H1 (cell line): ENCODE data around the gene CAPG. TPM values are rescaled to one million over a fixed set of nuclear protein-coding genes. Genes with fewer than 3 reads are reported as not detected.

Experiments
- CTCF ChIA-PET: fragments of 300-600 bp; sonication (Branson Sonifier 250); formaldehyde crosslinking; loops from one replicate; lab custom pipeline; 2021; ENCODE audit not compliant: partially characterized antibody; lab: Charles Lee
- POLR2A ChIA-PET: fragments of 300-600 bp; sonication (Branson Sonifier 250); formaldehyde crosslinking; loops from one replicate; lab custom pipeline; 2021; ENCODE audit warnings: inconsistent platforms; ENCODE audit not compliant: partially characterized antibody; lab: Charles Lee
- DNase-seq, 2 experiments: peaks; one replicate each; pipeline versions ENCODE4 v3.0.0 to v3.0.0-alpha.2; 2010 to 2022; ENCODE audit warnings: low spot score in 2 of 2, low read depth in 1 of 2, mixed read lengths in 1 of 2
- FAIRE-seq: peaks from 2 replicates; lab custom pipeline; 2011; peaks lifted over from hg19 to GRCh38; lab: Jason Lieb, UNC
- H2AFZ ChIP-seq: 2 replicates; pipeline ENCODE4 v1.8.1; 2012; ENCODE audit warnings: low read length, inconsistent platforms
- H2AK5ac ChIP-seq: 2 replicates; pipeline ENCODE4 v1.6.1; 2013; ENCODE audit warnings: low read depth, low read length
- H2BK120ac ChIP-seq: replicated peaks from 2 replicates; pipeline ENCODE3; 2013; ENCODE audit warnings: low read depth, low read length, inconsistent platforms
- H2BK12ac ChIP-seq: 2 replicates; pipeline ENCODE4 v1.6.1; 2013; ENCODE audit warnings: low read depth, low read length
- H2BK15ac ChIP-seq: 2 replicates; pipeline ENCODE4 v1.6.1; 2013; ENCODE audit warnings: low read length
- H2BK20ac ChIP-seq: 2 replicates; pipeline ENCODE4 v1.6.1; 2013; ENCODE audit warnings: low read length
- H2BK5ac ChIP-seq: 2 replicates; pipeline ENCODE4 v1.6.1; 2013; ENCODE audit warnings: low read depth, low read length
- H3K14ac ChIP-seq: 2 replicates; pipeline ENCODE4 v1.6.1; 2013; ENCODE audit warnings: inconsistent platforms; ENCODE audit not compliant: insufficient read length
- H3K18ac ChIP-seq: 2 replicates; pipeline ENCODE4 v1.6.1; 2013; ENCODE audit warnings: low read length; ENCODE audit errors: extremely low read depth
- H3K23ac ChIP-seq: 2 replicates; pipeline ENCODE4 v1.6.1; 2013; ENCODE audit warnings: inconsistent platforms; ENCODE audit not compliant: insufficient read length
- H3K23me2 ChIP-seq: 2 replicates; pipeline ENCODE4 v1.6.1; 2013; ENCODE audit warnings: low read depth, low read length
- H3K27ac ChIP-seq: 2 replicates; pipeline ENCODE4 v1.6.1; 2011; ENCODE audit warnings: low read depth, low read length, inconsistent platforms
- H3K27me3 ChIP-seq, 4 experiments: replicated peaks in 1 of 4; 1 replicate in 1 of 4; 2 replicates in 3 of 4; pipeline versions ENCODE4 v1.6.1 to v1.8.1; 2011 to 2013; ENCODE audit warnings: low read length in 3 of 4, mild to moderate bottlenecking in 3 of 4, inconsistent platforms in 2 of 4, mixed read lengths in 2 of 4, moderate library complexity in 1 of 4; ENCODE audit not compliant: control insufficient read depth in 3 of 4, insufficient read depth in 3 of 4; ENCODE audit errors: extremely low read depth in 1 of 4
- H3K36me3 ChIP-seq, 4 experiments: 2 replicates each; pipeline versions ENCODE4 v1.6.1 to v1.8.1; 2011 to 2013; ENCODE audit warnings: mild to moderate bottlenecking in 4 of 4, low read length in 3 of 4, moderate library complexity in 2 of 4, control low read depth in 1 of 4, inconsistent platforms in 1 of 4; ENCODE audit not compliant: insufficient read depth in 4 of 4, control insufficient read depth in 2 of 4
- H3K4ac ChIP-seq: replicated peaks from 2 replicates; pipeline ENCODE3; 2013; ENCODE audit warnings: low read length, low read depth, mixed read lengths, inconsistent platforms; ENCODE audit not compliant: insufficient read length
- H3K4me1 ChIP-seq, 4 experiments: replicated peaks in 1 of 4; 1 replicate in 1 of 4; 2 replicates in 3 of 4; pipeline versions ENCODE4 v1.6.1 to v1.8.1; 2011 to 2013; ENCODE audit warnings: low read length in 3 of 4, inconsistent platforms in 2 of 4, mixed read lengths in 1 of 4; ENCODE audit not compliant: insufficient read depth in 4 of 4, control insufficient read depth in 3 of 4
- H3K4me2 ChIP-seq, 2 experiments: 2 replicates each; pipeline versions ENCODE4 v1.6.1 to v1.8.1; 2011 to 2013; ENCODE audit warnings: low read depth in 2 of 2, low read length in 2 of 2, control low read depth in 1 of 2, inconsistent platforms in 1 of 2, mild to moderate bottlenecking in 1 of 2; ENCODE audit not compliant: insufficient read depth in 1 of 2
- H3K4me3 ChIP-seq, 4 experiments: fragments of 200-600, 300-600 bp in 1 of 4; sonication (generic), shearing (Covaris generic), sonication (Bioruptor Twin) in 1 of 4; 2 replicates each; pipeline versions ENCODE4 v1.5.1 to v1.8.1; 2011 to 2016; ENCODE audit warnings: low read length in 4 of 4, low read depth in 3 of 4, control low read depth in 2 of 4, inconsistent platforms in 2 of 4, mild to moderate bottlenecking in 2 of 4, mixed read lengths in 1 of 4, moderate library complexity in 1 of 4; ENCODE audit not compliant: insufficient read depth in 2 of 4; ENCODE audit errors: extremely low read depth in 1 of 4
- H3K56ac ChIP-seq: replicated peaks from 2 replicates; pipeline ENCODE3; 2013; ENCODE audit warnings: low read depth, mild to moderate bottlenecking, mixed read lengths, low read length, inconsistent platforms; ENCODE audit not compliant: insufficient read length
- H3K79me1 ChIP-seq: 2 replicates; pipeline ENCODE4 v1.6.1; 2013; ENCODE audit warnings: low read depth, low read length, control low read depth
- H3K79me2 ChIP-seq, 2 experiments: 2 replicates each; pipeline versions ENCODE4 v1.6.1 to v1.8.1; 2012 to 2013; ENCODE audit warnings: low read length in 2 of 2, mild to moderate bottlenecking in 2 of 2, inconsistent platforms in 1 of 2; ENCODE audit not compliant: insufficient read depth in 2 of 2, control insufficient read depth in 1 of 2
- H3K9ac ChIP-seq, 4 experiments: replicated peaks in 1 of 4; 1 replicate in 1 of 4; 2 replicates in 3 of 4; pipeline versions ENCODE4 v1.6.1 to v1.8.1; 2011 to 2013; ENCODE audit warnings: low read depth in 3 of 4, low read length in 3 of 4, control low read depth in 2 of 4, mild to moderate bottlenecking in 2 of 4, moderate library complexity in 2 of 4, inconsistent platforms in 1 of 4; ENCODE audit errors: extremely low read depth in 1 of 4
- H3K9me3 ChIP-seq, 2 experiments: 2 replicates each; pipeline versions ENCODE4 v1.6.1 to v1.8.1; 2012 to 2013; ENCODE audit warnings: mild to moderate bottlenecking in 2 of 2, moderate library complexity in 2 of 2, control low read depth in 1 of 2, inconsistent platforms in 1 of 2, low read depth in 1 of 2, low read length in 1 of 2, mixed read lengths in 1 of 2; ENCODE audit not compliant: insufficient read depth in 2 of 2
- H4K20me1 ChIP-seq, 2 experiments: replicated peaks in 1 of 2; 2 replicates each; pipeline versions ENCODE3 to v1.8.1; 2011 to 2013; ENCODE audit warnings: inconsistent platforms in 2 of 2, low read length in 2 of 2, mild to moderate bottlenecking in 1 of 2; ENCODE audit not compliant: insufficient read depth in 2 of 2, control insufficient read depth in 1 of 2
- H4K5ac ChIP-seq: 2 replicates; pipeline ENCODE4 v1.6.1; 2013; ENCODE audit warnings: low read length, low read depth, mixed read lengths, inconsistent platforms; ENCODE audit not compliant: insufficient read length
- H4K8ac ChIP-seq: 2 replicates; pipeline ENCODE4 v1.8.0; 2013; ENCODE audit warnings: mild to moderate bottlenecking, moderate library complexity, low read length, inconsistent platforms; ENCODE audit not compliant: insufficient read depth; ENCODE audit errors: extremely low read depth
- H4K91ac ChIP-seq: replicated peaks from 2 replicates; pipeline ENCODE3; 2013; ENCODE audit warnings: low read length, mixed read lengths, inconsistent platforms; ENCODE audit not compliant: insufficient read length
- CREB1 ChIP-seq: IDR thresholded peaks from 2 replicates; pipeline ENCODE4 v1.6.1; 2012; ENCODE audit warnings: inconsistent platforms
- CTCF ChIP-seq, 3 experiments: IDR thresholded peaks; 1 replicate in 2 of 3; 2 replicates in 1 of 3; pipeline versions ENCODE4 v1.5.1 to v1.6.1; 2011; ENCODE audit warnings: low read length in 3 of 3, mild to moderate bottlenecking in 3 of 3, inconsistent platforms in 2 of 3, low read depth in 1 of 3, moderate library complexity in 1 of 3; ENCODE audit not compliant: insufficient read depth in 1 of 3; ENCODE audit errors: control extremely low read depth in 1 of 3
- JUND ChIP-seq: IDR thresholded peaks from 2 replicates; pipeline ENCODE4 v1.6.1; 2011; ENCODE audit warnings: mild to moderate bottlenecking, improper control_type of control experiment, low read length
- KDM4A ChIP-seq: IDR thresholded peaks from one replicate; pipeline ENCODE4 v1.7.1; 2012; ENCODE audit warnings: low read depth, mild to moderate bottlenecking, moderate library complexity, low read length, inconsistent platforms; ENCODE audit not compliant: severe bottlenecking
- RNF2 ChIP-seq: fragments of 200-900, 300-1000 bp; sonication (generic); IDR thresholded peaks from 2 replicates; pipeline ENCODE4 v1.7.1; 2016; ENCODE audit warnings: borderline replicate concordance, low read depth, mild to moderate bottlenecking, antibody characterized with exemption, low read length; ENCODE audit not compliant: poor library complexity, severe bottlenecking; ENCODE audit errors: missing control alignments
- SP4 ChIP-seq: IDR thresholded peaks from 2 replicates; pipeline ENCODE4 v1.6.1; 2012; ENCODE audit warnings: low read length, inconsistent platforms
- SRF ChIP-seq: IDR thresholded peaks from 2 replicates; pipeline ENCODE4 v1.6.1; 2011; ENCODE audit warnings: mild to moderate bottlenecking, low read depth, low read length, moderate library complexity
- ZNF274 ChIP-seq: IDR thresholded peaks from 2 replicates; pipeline ENCODE4 v1.7.0; 2012; ENCODE audit warnings: low read length, borderline replicate concordance; ENCODE audit errors: extremely low read depth
- WGBS, 2 experiments: shearing (Covaris generic) in 1 of 2; methylation state at CpG; one replicate each; pipeline versions ENCODE4 v1.1.6 to v1.1.7; 2013 to 2015; ENCODE audit warnings: low lambda C conversion rate in 2 of 2, mixed read lengths in 2 of 2, inconsistent platforms in 1 of 2, low coverage in 1 of 2, missing lambda C conversion rate in 1 of 2; ENCODE audit not compliant: insufficient replicate concordance in 2 of 2, insufficient coverage in 1 of 2, insufficient read length in 1 of 2; ENCODE audit errors: extremely low coverage in 1 of 2, missing lambda C conversion rate in 1 of 2; 5-methylcytosine and 5-hydroxymethylcytosine counted together
- polyA plus RNA-seq, 7 experiments: library from polyadenylated mRNA; depleted of rRNA in 3 of 7; stranded (reverse) in 5 of 7; unstranded in 2 of 7; fragments of >200 nt in 5 of 7; fragments of 200-250 nt in 2 of 7; gene quantifications; 1 replicate in 5 of 7; 2 replicates in 1 of 7; 4 replicates in 1 of 7; pipeline versions ENCODE4 v1.2.1 to v1.2.3, GENCODE V29; 2011 to 2013; ENCODE audit warnings: missing spikeins in 2 of 7, mixed read lengths in 2 of 7
- total RNA-seq: library from RNA; stranded (reverse); fragmentation: NEBNext Ultra II Directional; extraction: Animal tissue kit (Norgen Biotek cat#: 25700); gene quantifications from 2 replicates; pipeline ENCODE4 v1.2.1, GENCODE V29; 2021

Gene CAPG
- total and polyA plus RNA-seq, 2 of the 8 experiments (the other 6 are each of a cell fraction or from before 2014, with no cell fraction given): 80.5 to 89.0 TPM

- H3K4ac ChIP-seq: no peak overlapping the region
- no peak overlapping the region for H3K23ac ChIP-seq
- no peak overlapping the region for H3K56ac ChIP-seq
- H3K4me1 ChIP-seq: peaks cover 0 to 2% (median 0%) of the 10 kb centered on the region in 4 experiments; a peak in 1 of 7 replicates
- no peak overlapping the region for H3K4me2 ChIP-seq
- no peaks in the 10 kb centered on the region for H3K27me3 ChIP-seq
- peaks cover 0 to 3% (median 0%) of the 10 kb centered on the region in 4 experiments; a peak in 2 of 8 replicates for H3K36me3 ChIP-seq
- POLR2A ChIA-PET: interaction anchor here (1.0 to 25.0 kb wide), 4 partner anchors 12 to 144 kb away, joined by 3 to 396 read pairs (median 6); partner anchors contain the start of gene MAT2A
- no peak overlapping the region for H3K4me3 ChIP-seq
- H3K9ac ChIP-seq: no peak overlapping the region
- no peak overlapping the region for H2AFZ ChIP-seq
- no peaks in the 10 kb centered on the region for H3K23me2 ChIP-seq
- no peak overlapping the region for H3K14ac ChIP-seq
- no peak for DNase-seq
- H4K91ac ChIP-seq: no peak overlapping the region
- H4K8ac ChIP-seq: no peak overlapping the region
- H4K20me1 ChIP-seq: no peaks in the 10 kb centered on the region
- H2BK15ac ChIP-seq: no peak overlapping the region
- no peak overlapping the region for H2BK12ac ChIP-seq
- H2BK20ac ChIP-seq: no peak overlapping the region
- CTCF ChIA-PET: interaction anchor here (0.6 to 4.7 kb wide), 6 partner anchors 10 to 151 kb away, joined by 3 to 31 read pairs (median 3); no protein-coding TSS in a partner anchor
- H3K18ac ChIP-seq: no peak overlapping the region
- no peaks in the 10 kb centered on the region; a peak in 1 of 4 replicates for H3K79me2 ChIP-seq
- H2BK5ac ChIP-seq: no peak overlapping the region
- no peak overlapping the region for H3K27ac ChIP-seq
- no peak overlapping the region for H2AK5ac ChIP-seq
- no peak for FAIRE-seq
- no peak overlapping the region for H2BK120ac ChIP-seq
- 0 out of 4 replicates have a peak, but pooled peaks cover 0 to 2% of the 10 kb centered on the region in 2 experiments for H3K9me3 ChIP-seq
- 89% methylated on average over 14 of the region's 14 CpGs; no CpG with 5 or more reads in 1 of the 2 experiments for WGBS, 2 experiments
- peaks cover 2% of the 10 kb centered on the region; the same call in 1 of the 2 replicates for H3K79me1 ChIP-seq
- no peak overlapping the region for H4K5ac ChIP-seq
- TF ChIP-seq ZNF274 (no peak), SRF (no peak), RNF2 (no peak), CTCF (IDR thresholded peaks at IDR 0.05; ENCODE audit: control extremely low read depth in 1 of 3, insufficient read depth in 1 of 3, low read depth in 1 of 3, low read length in 3 of 3) (no peak), SP4 (no peak), JUND (no peak), CREB1 (no peak), KDM4A (no peak)
Measured at GRCh38 chr2:85400541-85401463, 9.4 kb downstream of the CAPG start.
